Measurements from ENCODE around the gene RNF115. TPM values are rescaled to one million over a fixed set of nuclear protein-coding genes. Genes with fewer than 3 reads are reported as not detected.

RNF115 gene
- total and polyA plus RNA-seq, 2 of the 13 experiments (the other 11 are each of a cell fraction or from before 2014, with no cell fraction given): 6.0 to 10.1 TPM

GRCh38 chr1:145805057-145805456 is 18.8 kb downstream of the RNF115 start:
- H3K27ac ChIP-seq (ENCODE audit: extremely low read length, insufficient read depth, low read length): no peak overlapping the region

More at GRCh38 chr1:145805057-145805456, 18.8 kb downstream of the RNF115 start:
- CTCF ChIA-PET (ENCODE audit: low intra/inter-chr PET ratio, low total read pairs): no interaction called here
- Histone ChIP-seq H3K9ac (ENCODE audit: insufficient read depth, low read depth, low read length) (no peak overlapping the region), H2AFZ (ENCODE audit: low read length) (no peak overlapping the region), H3K36me3 (replicated peaks in 1 of 2; ENCODE audit: control insufficient read depth in 1 of 2, insufficient read depth in 2 of 2, low read length in 2 of 2) (peaks cover 0 to 2% of the 10 kb centered on the region in 2 experiments; a peak in 2 of 5 replicates), H4K20me1 (ENCODE audit: insufficient read depth, low read length) (no peaks in the 10 kb centered on the region), H3K4me1 (ENCODE audit: insufficient read depth, low read length) (no peaks in the 10 kb centered on the region), H3K4me3 (replicated peaks in 1 of 3; ENCODE audit: insufficient read depth in 1 of 3, low read depth in 2 of 3, low read length in 3 of 3) (no peak overlapping the region), H3K9me3 (ENCODE audit: low read length) (no peaks in the 10 kb centered on the region), H3K4me2 (ENCODE audit: low read depth, low read length) (no peak overlapping the region), H3K79me2 (ENCODE audit: insufficient read depth, low read length) (peaks cover 23% of the 10 kb centered on the region), H3K27me3 (ENCODE audit: control insufficient read depth in 1 of 2, insufficient read depth in 2 of 2, low read length in 2 of 2) (no peaks in the 10 kb centered on the region)
- in situ Hi-C loops (cut with HindIII; ENCODE audit: extremely low pct_ligation_motif_present, low pct_unique_long_range_greater_than_20kb) (no loop called here), intact Hi-C loops (cut with micrococcal nuclease; ENCODE audit: unreplicated experiment) (no loop called here)
- no peak for ATAC-seq
- 97% methylated on average over 1 of the region's 1 CpG for WGBS (ENCODE audit: low lambda C conversion rate)
- TF ChIP-seq, protein P1, sequence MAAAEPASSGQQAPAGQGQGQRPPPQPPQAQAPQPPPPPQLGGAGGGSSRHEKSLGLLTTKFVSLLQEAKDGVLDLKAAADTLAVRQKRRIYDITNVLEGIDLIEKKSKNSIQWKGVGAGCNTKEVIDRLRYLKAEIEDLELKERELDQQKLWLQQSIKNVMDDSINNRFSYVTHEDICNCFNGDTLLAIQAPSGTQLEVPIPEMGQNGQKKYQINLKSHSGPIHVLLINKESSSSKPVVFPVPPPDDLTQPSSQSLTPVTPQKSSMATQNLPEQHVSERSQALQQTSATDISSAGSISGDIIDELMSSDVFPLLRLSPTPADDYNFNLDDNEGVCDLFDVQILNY (CRISPR knock-in tag; conservative IDR thresholded peaks at IDR 0.05): no peak
- TF ChIP-seq IRX3 (CRISPR knock-in tag; IDR thresholded peaks at IDR 0.05; ENCODE audit: borderline replicate concordance, low read depth) (no peak), ZNF891 (CRISPR knock-in tag; IDR thresholded peaks at IDR 0.05) (no peak), ZFP82 (CRISPR knock-in tag; IDR thresholded peaks at IDR 0.05; ENCODE audit: borderline replicate concordance) (no peak), SP2 (CRISPR knock-in tag; IDR thresholded peaks at IDR 0.05) (no peak), EHMT2 (IDR thresholded peaks at IDR 0.05; ENCODE audit: borderline replicate concordance, low read depth, low read length) (no peak), ZFP62 (CRISPR knock-in tag; IDR thresholded peaks at IDR 0.05) (no peak), KLF6 (CRISPR knock-in tag; IDR thresholded peaks at IDR 0.05) (no peak), GMEB1 (CRISPR knock-in tag; IDR thresholded peaks at IDR 0.05; ENCODE audit: borderline replicate concordance) (no peak), ISX (CRISPR knock-in tag; conservative IDR thresholded peaks at IDR 0.05) (no peak), SRSF1 (optimal IDR thresholded peaks at IDR 0.05; ENCODE audit: low read depth, low read length) (no peak), DNMT3B (CRISPR knock-in tag; conservative IDR thresholded peaks at IDR 0.05) (no peak), DNMT1 (CRISPR knock-in tag; IDR thresholded peaks at IDR 0.05) (no peak), ATF1 (CRISPR knock-in tag; IDR thresholded peaks at IDR 0.05) (no peak), HMG20B (CRISPR knock-in tag; conservative IDR thresholded peaks at IDR 0.05) (no peak)
- BruUV-seq (replicated peaks): no TSS peak
- POLR2A ChIA-PET: no interaction called here
- no peak for FAIRE-seq
- DNase-seq (ENCODE audit: low spot score): no peak

All from HepG2 (cell line).